CD4-positive, alpha-beta T cell treated with Interleukin-6 at 100 ng/mL for 8 hours (primary cell): ENCODE results near the gene TMEM138.

Experiments
- DNase-seq: peaks from one replicate; pipeline ENCODE4 v3.0.0-alpha.2; 2020; ENCODE audit warnings: mixed read lengths, low spot score

The TMEM138 gene

DNA sequence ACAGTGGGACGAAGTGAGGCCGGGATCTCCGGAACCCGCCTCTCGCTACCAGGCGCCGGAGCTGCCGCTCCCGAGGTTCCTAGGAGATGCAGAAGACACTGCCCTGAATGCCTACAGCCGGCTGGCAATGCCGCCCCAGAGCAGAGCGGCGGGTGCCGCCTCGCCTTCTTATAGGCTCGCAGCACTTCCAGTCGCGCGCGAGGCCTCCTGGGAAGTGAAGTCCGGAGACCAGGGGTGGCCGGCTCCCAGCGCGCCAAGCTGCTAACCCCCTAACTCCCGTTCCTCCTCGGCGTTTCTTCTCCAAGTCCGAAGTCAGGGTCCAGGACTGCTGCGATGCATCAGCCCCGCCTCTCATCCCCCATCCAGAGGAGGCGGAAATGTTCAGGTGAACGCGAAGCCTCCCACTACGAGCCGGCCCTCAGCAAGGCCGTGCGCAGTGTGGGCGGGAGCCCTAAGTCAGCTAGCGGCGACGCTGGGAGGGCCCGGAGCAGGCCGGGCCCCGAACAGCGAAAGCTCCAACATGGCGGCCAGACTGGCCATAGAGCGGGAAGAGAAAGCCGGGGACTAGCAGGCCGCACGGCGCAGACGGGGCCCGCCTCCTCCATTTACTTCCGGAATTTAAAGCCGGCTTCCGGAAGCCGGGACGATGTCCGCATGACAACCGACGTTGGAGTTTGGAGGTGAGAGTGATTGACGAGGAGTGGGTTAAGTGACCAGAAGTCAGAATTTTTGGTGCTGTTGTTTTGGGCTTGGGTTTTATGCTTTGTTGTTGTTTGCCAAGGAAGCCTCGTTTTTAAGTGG is at the start of gene TMEM138, which contains the start of gene CYB561A3:
Gene TMEM138 (plus strand): TSS at position 634 of the 801 bp plus-strand sequence. CDS start 2,017 bp downstream, outside the sequence.
Gene CYB561A3 (minus strand): TSS at position 142 of the 801 bp plus-strand sequence. CDS start 5,169 bp downstream, outside the sequence.
- peak; percentile 86 for DNase-seq

DNA sequence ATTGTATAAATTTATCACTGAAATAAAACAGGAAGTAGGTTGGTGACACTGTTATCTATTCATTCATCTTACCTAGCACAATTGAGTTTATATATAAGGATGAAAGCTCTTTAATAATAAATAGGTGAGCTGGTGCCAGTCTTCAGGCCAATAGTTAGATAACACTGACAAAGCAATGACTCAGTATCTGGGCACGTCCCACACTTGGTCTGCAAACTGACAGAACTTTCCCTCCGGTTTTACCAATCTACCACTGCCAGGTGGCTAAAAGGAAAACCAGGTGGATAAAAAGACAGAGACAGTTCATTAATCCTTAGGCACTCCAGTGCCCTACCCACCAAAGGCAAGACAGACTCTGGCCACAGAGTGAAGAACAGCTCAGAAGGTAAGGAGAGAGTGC is 46.9 kb upstream of the TMEM138 start:
- DNase-seq = no peak

DNA sequence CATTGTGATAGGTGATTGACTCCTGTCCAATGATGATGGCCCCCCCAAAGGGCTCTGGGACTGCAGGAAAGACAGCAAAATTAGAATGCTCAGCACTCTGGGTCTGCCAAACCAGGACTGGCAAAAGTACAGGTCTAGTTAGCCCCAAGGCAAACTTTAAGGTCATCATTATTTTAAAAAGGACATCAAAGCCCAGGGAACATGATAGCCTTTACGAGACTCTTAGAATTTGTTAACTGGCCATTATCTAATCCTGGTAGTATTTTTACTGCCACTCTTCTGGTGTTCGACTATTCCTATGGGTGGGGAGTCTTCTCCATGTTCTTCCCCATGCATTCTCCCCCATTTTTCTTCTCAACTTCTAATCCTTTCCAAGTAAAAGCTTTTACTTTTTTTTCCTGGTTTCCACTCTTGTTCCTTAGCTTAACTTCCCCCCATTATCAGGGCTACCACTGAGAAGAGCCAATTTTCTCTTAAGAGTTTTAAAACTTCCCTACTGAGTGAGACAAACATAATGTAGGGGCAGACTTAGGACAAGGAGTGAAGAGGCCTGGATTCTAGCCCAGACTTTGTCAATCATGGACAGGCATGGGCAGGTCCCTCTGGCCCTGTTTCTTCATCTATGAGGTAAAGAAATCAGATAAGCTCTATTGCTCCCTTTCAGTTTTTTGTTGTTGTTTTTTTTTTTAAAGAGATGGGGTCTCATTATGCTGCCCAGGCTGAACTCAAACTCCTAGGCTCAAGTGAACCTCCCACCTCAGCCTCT is 36.3 kb upstream of the TMEM138 start:
- no peak for DNase-seq

DNA sequence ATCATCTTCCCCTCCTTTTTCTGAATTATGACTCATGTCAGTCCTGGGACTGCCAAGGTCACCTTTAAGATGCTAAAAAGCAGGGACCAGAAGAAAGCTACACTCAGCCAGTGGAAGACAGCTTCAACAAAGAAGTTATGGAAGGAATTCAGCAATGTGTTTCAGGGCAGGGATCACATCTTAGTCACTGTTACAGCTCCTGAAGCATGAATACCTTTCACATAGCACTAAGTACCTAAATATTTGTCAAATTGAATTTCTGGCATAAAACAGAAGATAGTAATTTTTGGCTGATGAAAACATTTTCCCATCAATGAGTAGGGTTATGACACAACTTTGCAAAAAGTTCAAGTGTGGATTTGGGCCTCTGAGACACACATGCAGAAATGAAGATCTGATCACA is 34.5 kb upstream of the TMEM138 start:
- no peak for DNase-seq

DNA sequence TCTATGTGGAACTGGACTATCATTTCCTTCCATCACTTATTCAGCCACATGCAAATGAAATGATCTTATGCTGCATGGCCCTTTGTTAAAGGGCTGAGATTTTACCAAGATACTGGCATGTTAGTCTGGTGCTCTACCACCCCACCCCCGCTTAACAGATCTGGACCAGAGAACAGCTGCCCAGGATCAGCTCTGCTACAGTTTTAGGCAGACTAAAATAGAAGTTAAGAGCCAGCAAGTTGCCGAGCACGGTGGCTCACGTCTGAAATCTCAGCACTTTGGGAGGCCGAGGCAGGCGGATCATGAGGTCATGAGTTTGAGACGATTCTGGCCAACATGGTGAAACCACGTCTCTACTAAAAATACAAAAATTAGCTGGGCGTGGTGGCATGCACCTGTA is 33.8 kb upstream of the TMEM138 start:
- no peak for DNase-seq

DNA sequence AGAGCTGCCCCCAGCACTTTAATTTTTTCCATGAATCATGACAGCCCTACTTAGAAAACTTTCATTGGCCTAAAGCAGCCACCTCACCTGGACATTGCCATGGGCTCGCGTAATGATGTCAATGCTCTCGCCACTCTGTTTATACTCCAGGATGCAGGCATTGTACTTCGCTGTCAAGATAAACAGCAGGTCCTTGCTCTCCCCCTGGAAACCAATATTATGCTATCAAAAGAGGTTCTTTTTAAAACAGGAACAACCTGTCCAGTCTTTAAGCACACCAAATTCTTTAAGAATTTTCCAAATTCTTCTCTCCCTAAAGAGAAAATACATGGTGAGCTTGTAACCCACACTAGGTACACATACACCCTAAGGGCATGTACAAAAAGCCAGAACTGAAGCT is 32.3 kb upstream of the TMEM138 start:
- no peak for DNase-seq

DNA sequence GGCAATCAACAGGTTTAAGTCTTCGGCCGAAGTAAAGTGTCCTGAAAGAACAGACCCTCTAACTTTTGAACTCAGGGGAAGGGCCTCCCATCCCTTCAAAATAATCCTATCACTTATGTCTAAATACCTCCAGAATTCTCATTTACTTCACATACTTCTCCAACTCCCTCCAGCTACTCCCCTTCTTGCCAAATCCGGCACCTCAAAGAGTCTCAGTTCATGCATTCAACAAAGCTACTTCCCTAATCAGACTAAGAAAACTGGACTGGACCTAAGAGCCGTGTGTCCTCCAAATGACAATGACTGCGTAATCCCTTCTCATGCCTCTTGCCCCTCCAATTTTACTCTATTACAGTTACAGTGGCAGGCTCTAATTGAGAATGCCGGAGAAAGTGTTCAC is 30.5 kb upstream of the TMEM138 start:
- no peak for DNase-seq

DNA sequence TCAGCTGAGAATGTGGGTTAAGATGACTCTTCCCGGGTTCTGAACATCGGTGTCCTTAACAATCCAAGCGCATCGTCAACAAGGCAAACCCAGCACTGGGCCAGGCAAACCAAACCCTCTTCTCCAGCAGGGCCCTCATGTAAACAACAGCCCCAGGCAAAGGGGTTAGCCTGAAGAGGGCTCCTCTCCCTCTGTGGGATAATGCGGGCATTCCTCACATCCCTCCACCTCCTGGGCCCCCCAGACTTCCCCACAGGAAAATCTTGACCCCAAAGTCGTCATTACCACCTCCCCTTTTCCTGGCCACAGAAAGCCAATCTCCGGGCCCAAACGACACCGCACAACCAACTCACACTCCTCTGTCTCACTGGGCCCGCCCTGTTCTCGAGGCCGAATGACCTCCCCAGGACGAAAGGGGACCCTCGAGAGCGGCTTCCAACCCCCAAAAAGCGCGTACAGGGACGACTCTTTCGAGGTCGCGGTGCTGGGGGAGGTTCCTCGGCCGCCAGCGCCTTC is 29.8 kb upstream of the TMEM138 start:
- DNase-seq = no peak

DNA sequence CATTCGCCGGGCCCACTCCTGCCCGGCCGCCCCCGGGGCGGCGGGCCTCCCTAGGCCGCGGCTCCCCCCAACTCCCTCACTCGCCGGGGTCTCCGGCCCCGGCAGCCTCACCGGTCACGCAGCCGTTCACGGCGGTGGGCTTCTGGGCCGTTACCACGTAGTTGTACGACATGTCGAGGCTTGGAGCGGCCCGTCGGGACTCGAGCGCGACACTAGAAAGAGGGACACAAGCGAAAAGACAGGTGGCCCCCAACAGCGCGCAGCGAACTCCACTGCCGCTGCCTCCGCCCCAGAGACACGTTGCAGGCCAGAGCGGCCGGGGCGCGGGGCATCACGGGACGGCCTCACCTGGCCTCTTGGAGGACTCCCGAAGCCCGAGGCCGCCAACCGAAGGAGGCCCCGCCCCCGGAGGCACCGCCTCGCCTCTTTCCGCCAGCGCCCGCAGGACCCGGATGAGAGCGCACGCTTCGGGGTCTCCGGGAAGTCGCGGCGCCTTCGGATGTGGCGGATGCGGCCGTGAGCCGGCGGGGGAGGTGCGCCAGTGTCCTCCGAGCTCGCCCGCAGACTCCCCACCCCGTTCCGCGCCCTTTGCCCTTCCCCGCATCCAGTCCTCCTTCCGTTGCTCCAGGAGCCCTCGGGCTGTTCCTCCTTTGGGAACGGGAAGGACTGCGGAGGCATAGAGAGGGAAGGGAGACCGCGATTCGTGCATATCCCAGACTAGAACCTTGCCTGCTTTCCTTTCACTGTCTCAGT is 29.2 kb upstream of the TMEM138 start, which contains the start of the genes DDB1 and TKFC:
Gene DDB1 (minus strand): TSS at position 309 of the 753 bp plus-strand sequence. CDS start 137 bp downstream, at position 172.
Gene TKFC (plus strand): TSS at position 432 of the 753 bp plus-strand sequence. CDS start 1,501 bp downstream, outside the sequence.
- DNase-seq = peak; percentile 97

DNA sequence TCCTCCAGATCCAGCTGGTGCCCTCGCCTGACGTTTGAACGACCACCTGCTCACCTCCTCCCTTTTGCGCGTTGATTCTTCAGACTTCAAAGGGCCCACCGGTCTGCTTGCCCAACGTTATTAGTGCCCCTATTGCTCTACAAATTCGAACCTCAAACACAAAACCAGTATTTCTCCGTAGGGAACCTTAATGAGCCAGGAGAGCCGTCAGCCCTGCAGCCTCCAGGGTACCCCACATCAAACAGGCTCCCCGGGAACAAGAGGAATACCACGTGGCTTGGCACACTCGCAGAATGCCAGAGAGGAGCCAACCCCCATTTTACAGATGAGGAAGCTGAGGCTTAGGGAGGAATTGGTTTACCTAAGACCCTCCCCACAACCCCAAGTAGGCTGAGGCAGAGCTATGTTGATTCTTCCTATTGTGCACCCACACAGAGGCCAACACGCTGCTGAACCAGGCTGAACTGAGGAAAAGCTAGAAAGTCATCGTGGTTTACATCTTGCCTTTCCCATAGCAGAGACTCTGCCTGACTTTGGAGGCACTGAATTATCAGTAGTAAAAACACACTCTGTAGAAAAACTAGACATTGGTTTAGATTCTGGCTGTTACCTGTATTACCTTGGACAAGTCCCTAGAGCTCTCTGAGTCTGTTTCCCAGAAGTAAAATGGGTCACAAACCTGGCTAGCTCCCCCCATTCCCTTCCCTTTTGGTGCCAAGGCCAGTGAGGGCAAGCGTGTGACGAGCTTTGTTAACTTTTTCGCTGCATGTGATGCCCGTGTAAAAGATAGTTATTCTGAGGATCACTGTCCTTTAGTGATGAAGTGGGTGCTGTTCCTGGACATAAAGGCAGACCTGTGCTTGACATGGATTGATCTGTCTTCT is 28.4 kb upstream of the TMEM138 start:
- no peak for DNase-seq

DNA sequence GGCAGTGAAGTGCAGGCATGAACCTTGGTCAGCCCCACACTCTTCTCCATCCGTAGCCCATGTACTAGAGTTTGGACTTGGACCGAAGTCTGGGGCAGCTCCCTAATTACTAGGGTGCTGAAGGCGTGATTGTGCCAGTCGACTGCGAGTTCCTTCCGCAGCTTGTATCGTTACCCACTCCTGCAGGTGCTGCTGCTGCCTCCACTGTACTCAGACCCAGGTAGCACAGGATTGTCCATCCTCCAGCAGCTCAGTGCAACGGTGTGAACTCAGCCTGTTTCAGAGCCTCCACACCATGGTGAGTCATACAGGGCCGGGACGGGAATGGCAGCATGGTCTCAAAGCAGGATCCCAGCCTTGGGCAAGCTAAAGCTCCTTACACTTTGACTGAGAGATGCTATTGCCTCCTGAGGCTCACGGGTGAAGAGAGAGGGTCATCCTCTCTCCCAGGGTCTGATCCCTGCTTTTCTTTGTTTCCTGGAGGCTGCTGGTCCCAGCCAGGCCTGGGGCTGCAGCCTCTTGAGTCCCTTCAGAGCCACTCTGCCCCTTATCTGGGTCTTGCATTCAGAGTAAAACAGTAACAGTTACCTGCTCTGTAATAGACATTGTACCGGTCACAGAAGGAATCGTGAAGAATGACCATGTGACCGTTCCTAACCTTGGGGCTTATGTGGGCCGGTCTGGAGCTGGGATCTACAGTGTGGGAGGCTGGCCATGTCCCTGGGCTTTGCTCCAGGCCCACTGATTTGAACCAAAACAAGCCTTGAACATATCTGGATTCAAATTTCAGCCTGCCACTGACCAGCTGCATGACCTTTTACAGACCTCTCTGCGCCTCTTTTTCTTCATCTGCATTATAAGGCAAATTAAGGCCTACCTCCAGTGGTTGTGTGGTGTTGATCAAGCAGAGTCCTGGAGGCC is 27.5 kb upstream of the TMEM138 start:
- DNase-seq = no peak

DNA sequence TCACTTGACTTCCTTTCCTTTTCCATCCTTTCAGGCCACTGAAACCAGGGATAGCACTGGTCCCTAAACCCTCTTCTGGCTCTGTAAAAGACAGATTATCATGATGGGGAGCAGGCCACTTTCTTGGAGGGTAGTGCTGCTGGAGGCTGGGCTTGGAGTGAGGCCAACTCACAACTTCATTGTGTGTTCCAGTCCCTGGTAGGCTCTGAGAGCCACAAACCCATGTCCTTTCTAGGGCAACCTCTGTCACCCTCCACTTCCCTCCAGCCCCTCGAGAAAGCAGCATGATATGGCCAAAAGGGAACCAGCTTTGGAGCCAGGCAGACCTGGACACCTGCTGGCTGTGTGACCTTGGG is 26.8 kb upstream of the TMEM138 start:
- DNase-seq = no peak

DNA sequence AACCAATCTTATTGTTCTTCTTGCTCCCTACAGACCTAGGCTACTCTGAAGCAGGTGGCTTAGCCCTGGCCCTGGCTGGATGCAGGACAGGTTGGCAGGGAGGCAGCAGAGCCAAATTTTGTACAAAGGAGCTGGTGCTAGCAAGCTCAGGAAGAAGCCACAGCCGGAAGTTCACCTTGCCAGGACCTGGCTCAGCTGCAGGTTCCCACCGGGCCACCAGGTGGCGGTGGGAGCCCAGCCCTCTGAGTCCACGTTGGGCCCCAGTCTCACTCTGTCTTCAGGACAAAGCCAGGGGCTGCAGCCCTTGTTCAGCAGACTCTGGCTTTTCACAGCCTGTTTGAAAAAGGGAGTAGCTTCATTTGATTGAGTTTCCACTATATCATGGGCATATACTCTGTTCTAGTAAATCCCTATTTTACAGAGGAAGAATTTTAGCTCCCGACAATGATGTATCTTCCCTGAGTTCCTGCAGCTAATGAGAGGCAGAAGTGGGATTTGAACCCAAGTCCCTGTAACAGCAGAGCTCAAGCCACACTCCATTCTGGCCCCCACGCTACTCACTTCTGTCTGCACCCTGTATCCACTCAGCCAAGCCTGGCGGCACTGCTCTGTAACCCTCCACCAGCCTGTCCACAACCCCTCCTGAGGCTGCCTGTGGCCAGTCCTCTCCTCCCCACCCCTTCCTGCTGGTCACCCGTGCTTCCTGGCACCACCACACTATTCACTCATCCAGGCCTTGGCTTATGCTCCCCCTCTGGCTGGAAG is 25.8 kb upstream of the TMEM138 start:
- peak; percentile 87 for DNase-seq

DNA sequence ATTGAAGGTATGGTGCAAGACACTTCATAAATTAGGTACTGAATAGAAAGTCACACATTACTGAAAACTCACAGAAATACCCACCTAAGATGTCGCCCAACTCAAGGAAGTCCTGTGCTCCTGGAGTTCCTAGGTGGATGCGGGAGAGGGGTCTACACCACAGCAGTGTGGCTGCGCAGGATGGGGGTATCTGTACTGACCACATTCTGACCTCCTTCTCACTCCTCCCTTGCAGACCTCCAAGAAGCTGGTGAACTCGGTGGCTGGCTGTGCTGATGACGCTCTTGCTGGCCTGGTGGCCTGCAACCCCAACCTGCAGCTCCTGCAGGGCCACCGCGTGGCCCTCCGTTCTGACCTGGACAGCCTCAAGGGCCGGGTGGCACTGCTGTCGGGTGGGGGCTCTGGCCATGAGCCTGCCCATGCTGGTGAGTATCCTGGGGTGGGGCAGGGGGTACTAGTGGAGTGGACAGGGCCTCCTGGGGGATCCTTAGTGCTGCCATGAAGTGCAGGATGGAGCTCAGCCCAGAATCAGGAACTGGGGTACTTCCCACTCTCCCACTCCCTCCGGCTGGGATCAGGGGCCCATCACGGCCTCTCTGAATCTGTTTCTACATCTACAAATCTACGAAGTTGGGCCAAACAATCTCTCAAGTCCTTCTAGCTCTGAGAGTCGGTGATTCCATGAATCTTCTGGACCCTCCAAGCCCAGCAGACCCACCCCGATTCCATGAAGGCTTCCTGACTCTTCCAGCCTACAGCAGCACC is 24.3 kb upstream of the TMEM138 start:
- DNase-seq = no peak

DNA sequence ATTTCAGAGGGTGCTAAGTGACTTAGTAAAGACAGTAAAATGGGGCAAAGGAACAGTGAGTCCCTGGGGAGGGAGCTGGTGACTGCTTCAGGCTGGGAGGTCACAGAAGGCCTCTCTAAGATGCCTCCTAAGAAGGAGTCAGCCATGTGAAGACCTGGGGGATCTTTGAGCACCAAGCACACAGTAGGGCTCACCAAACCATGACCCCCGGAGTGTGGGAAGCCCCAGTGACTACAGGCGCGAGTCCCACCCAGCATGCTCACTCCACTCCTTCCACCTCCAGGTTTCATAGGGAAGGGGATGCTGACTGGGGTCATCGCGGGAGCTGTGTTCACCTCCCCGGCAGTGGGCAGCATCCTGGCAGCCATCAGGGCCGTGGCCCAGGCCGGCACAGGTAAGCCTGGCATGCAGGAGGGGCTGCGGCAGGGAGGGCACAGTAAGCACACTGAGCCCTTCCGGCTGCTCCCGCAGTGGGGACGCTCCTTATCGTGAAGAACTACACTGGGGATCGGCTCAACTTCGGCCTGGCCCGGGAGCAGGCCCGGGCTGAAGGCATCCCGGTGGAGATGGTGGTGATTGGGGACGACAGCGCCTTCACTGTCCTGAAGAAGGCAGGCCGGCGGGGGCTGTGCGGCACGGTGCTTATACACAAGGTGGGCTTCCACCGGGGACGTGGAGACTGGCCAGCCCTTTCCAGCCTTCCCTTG is 23.2 kb upstream of the TMEM138 start:
- DNase-seq = no peak

DNA sequence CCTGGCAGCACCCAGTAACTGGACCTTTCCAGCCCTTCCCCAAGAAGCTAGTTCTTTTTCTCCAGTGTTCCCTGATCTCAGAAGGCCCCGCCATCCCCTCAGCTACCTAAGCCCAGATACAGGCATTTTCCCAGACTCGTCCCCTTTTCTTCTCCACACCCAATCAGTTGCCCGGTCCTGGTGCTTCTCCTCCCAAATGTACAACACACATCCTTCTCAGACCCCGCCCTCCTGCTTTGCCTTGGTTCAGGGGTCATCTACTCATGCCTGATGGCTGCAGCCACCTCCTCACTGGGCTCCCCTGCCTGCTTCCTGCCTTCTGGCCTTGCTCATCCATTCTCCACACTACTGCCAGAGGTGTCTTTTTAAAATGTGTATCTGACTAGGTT is 22.7 kb upstream of the TMEM138 start:
- no peak for DNase-seq

DNA sequence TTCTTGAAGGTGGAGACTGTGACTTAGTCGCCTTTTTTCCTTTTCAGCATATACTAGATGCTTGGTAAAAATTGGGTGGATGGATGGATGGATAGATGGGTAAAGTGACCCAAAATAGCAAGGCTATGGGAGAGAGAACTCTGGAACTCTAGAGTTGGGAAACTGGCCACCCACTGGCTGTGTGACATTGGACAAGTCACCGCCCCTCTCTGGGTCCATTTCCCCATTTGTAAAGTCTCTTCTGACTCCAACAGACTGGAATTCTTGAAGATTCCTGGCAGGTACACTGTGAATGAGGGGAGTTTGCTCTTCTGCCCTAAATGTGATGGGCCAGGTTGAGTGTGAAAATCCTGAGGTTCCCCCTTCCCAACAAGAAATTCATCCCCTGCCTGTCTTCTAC is 21.2 kb upstream of the TMEM138 start:
- DNase-seq = no peak

DNA sequence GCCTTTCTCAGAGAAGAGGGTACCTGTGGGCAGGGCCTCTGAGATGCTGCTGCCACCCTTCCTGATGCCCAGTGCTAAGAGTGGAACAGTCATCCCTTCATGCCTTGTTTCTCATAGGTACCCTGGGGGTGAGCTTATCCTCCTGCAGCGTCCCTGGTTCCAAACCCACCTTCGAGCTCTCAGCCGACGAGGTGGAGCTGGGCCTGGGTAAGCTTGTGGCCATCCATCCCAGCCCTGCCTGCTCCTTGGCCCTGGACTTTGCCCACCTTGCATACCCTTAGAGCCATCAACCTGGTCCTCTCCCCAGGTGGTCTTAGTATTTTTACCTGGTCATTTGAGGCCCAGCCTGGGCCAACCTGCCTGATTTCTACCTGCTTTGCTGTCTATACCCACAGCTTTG is 20.5 kb upstream of the TMEM138 start:
- DNase-seq = no peak
